GM12878 (cell line): ENCODE data around the gene AGBL5. TPM values are rescaled to one million over a fixed set of nuclear protein-coding genes. Genes with fewer than 3 reads are reported as not detected.

Experiments used
- ATAC-seq: fragments of 200-7000 bp; cut with Tn5 transposase; 3 replicates; pipeline ENCODE4 v1.9.1; 2020; ENCODE audit warnings: mild to moderate bottlenecking, moderate library complexity
- BruUV-seq: library from RNA; stranded (reverse); fragments of 400-500 nt; replicated peaks from 2 replicates; lab custom pipeline; 2021; lab: Mats Ljungman, UMichigan
- CTCF ChIA-PET: fragments of 300-600 bp; sonication (Branson Sonifier 250); formaldehyde crosslinking; extraction: SDS; loops from one replicate; lab custom pipeline; 2021; ENCODE audit warnings: inconsistent platforms; lab: Yijun Ruan, JAX
- POLR2A ChIA-PET: fragments of 350-600 bp; formaldehyde crosslinking; extraction: SDS; loops from one replicate; lab custom pipeline; 2021; ENCODE audit warnings: inconsistent platforms; lab: Charles Lee
- RAD21 ChIA-PET: fragments of 300-600 bp; sonication (Branson Sonifier 250); formaldehyde crosslinking; loops from one replicate; lab custom pipeline; 2023; ENCODE audit warnings: antibody characterized with exemption; ENCODE audit not compliant: unreplicated experiment; lab: Charles Lee
- SMC1A ChIA-PET: fragments of 300-600 bp; sonication (Branson Sonifier 250); formaldehyde crosslinking; loops from one replicate; lab custom pipeline; 2023; ENCODE audit not compliant: unreplicated experiment, uncharacterized antibody; lab: Charles Lee
- DNase-seq: peaks from one replicate; pipeline ENCODE4 v3.0.0-alpha.2; 2011; ENCODE audit warnings: low read depth, low spot score
- FAIRE-seq: peaks from 3 replicates; lab custom pipeline; 2011; peaks lifted over from hg19 to GRCh38; lab: Jason Lieb, UNC
- H2AFZ ChIP-seq: 2 replicates; pipeline ENCODE4 v1.6.0; 2011; ENCODE audit warnings: low read depth, low read length, control low read depth; ENCODE audit not compliant: control insufficient read depth
- H3K27ac ChIP-seq: 2 replicates; pipeline ENCODE4 v1.5.1; 2011; ENCODE audit warnings: control low read depth; ENCODE audit not compliant: control insufficient read depth, insufficient read depth
- H3K27me3 ChIP-seq, 2 experiments: replicated peaks in 1 of 2; 2 replicates each; pipeline versions ENCODE4 v1.6.0 to v1.6.1; 2011; ENCODE audit warnings: low read length in 1 of 2; ENCODE audit not compliant: control insufficient read depth in 2 of 2, insufficient read depth in 2 of 2
- H3K36me3 ChIP-seq, 2 experiments: 2 replicates each; pipeline ENCODE4 v1.5.1; 2011; ENCODE audit warnings: low read length in 1 of 2; ENCODE audit not compliant: control insufficient read depth in 2 of 2, insufficient read depth in 2 of 2
- H3K4me1 ChIP-seq: 2 replicates; pipeline ENCODE4 v1.6.1; 2011; ENCODE audit warnings: mild to moderate bottlenecking, low read length, moderate library complexity, mixed read lengths; ENCODE audit not compliant: control insufficient read depth, insufficient read depth
- H3K4me2 ChIP-seq: 2 replicates; pipeline ENCODE4 v1.6.0; 2011; ENCODE audit warnings: control low read depth; ENCODE audit not compliant: control insufficient read depth, insufficient read depth
- H3K4me3 ChIP-seq: fragments of 200-600 bp; sonication (generic); 2 replicates; pipeline ENCODE4 v1.5.1; 2016
- H3K79me2 ChIP-seq: 2 replicates; pipeline ENCODE4 v1.6.0; 2011; ENCODE audit warnings: low read length; ENCODE audit not compliant: control insufficient read depth, insufficient read depth
- H3K9ac ChIP-seq: 2 replicates; pipeline ENCODE4 v1.8.0; 2011; ENCODE audit warnings: low read length, control low read depth, mixed read lengths; ENCODE audit not compliant: control insufficient read depth, insufficient read depth
- H3K9me3 ChIP-seq: replicated peaks from 3 replicates; pipeline ENCODE4 v1.5.1; 2011; ENCODE audit warnings: mild to moderate bottlenecking, low read length; ENCODE audit not compliant: control insufficient read depth, insufficient read depth
- H4K20me1 ChIP-seq: 2 replicates; pipeline ENCODE4 v1.6.0; 2011; ENCODE audit not compliant: control insufficient read depth, insufficient read depth
- BCLAF1 ChIP-seq: fragments of 450-650 bp; IDR thresholded peaks from 2 replicates; pipeline ENCODE4 v1.6.1; 2017; ENCODE audit warnings: antibody characterized with exemption, mild to moderate bottlenecking, moderate library complexity
- BMI1 ChIP-seq: fragments of 450-650 bp; IDR thresholded peaks from 2 replicates; pipeline ENCODE4 v1.6.1; 2016; ENCODE audit warnings: mild to moderate bottlenecking, moderate library complexity, borderline replicate concordance
- CBX3 ChIP-seq: fragments of 200-600 bp; sonication (generic); IDR thresholded peaks from 2 replicates; pipeline ENCODE4 v1.6.1; 2016; ENCODE audit warnings: low read depth, borderline replicate concordance
- CHD4 ChIP-seq: fragments of 200-600 bp; sonication (generic); IDR thresholded peaks from 2 replicates; pipeline ENCODE4 v1.6.1; 2016; ENCODE audit warnings: mild to moderate bottlenecking
- ESRRA ChIP-seq: IDR thresholded peaks from 2 replicates; pipeline ENCODE4 v1.6.1; 2012; ENCODE audit warnings: mild to moderate bottlenecking, low read length, improper control_type of control experiment
- FOS ChIP-seq: IDR thresholded peaks from 3 replicates; pipeline ENCODE4 v1.6.1; 2011; ENCODE audit warnings: borderline replicate concordance; ENCODE audit not compliant: insufficient read length; ENCODE audit errors: extremely low read depth
- GABPA ChIP-seq: IDR thresholded peaks from 2 replicates; pipeline ENCODE4 v1.6.1; 2014; ENCODE audit warnings: antibody characterized with exemption, low read depth, mild to moderate bottlenecking, inconsistent platforms
- KDM1A ChIP-seq: fragments of 200-600 bp; sonication (generic); IDR thresholded peaks from 2 replicates; pipeline ENCODE4 v1.6.1; 2016; ENCODE audit warnings: borderline replicate concordance
- RAD21 ChIP-seq: IDR thresholded peaks from 2 replicates; pipeline ENCODE4 v1.6.1; 2011; ENCODE audit warnings: mild to moderate bottlenecking, low read depth, low read length, moderate library complexity; ENCODE audit not compliant: insufficient read depth
- RCOR1 ChIP-seq: conservative IDR thresholded peaks from 2 replicates; pipeline ENCODE4 v1.6.1; 2012; ENCODE audit warnings: low read depth, low read length, improper control_type of control experiment
- SMAD1 ChIP-seq: fragments of 450-650 bp; IDR thresholded peaks from 2 replicates; pipeline ENCODE4 v1.6.1; 2018; ENCODE audit warnings: mild to moderate bottlenecking, low read depth; ENCODE audit not compliant: partially characterized antibody
- SMARCA5 ChIP-seq: fragments of 450-650 bp; IDR thresholded peaks from 2 replicates; pipeline ENCODE4 v1.6.1; 2017; ENCODE audit warnings: mild to moderate bottlenecking
- SPI1 ChIP-seq: IDR thresholded peaks from 2 replicates; pipeline ENCODE4 v1.6.1; 2011; ENCODE audit warnings: low read depth, mild to moderate bottlenecking, low read length, moderate library complexity, borderline replicate concordance; ENCODE audit not compliant: insufficient read depth
- SREBF1 ChIP-seq: IDR thresholded peaks from 2 replicates; pipeline ENCODE4 v1.6.1; 2012; ENCODE audit warnings: mild to moderate bottlenecking, low read length
- SUPT20H ChIP-seq: IDR thresholded peaks from 2 replicates; pipeline ENCODE4 v1.6.1; 2011; ENCODE audit warnings: low read depth, mild to moderate bottlenecking, low read length, moderate library complexity, borderline replicate concordance; ENCODE audit not compliant: control insufficient read depth
- ZNF207 ChIP-seq: fragments of 450-650 bp; IDR thresholded peaks from 2 replicates; pipeline ENCODE4 v1.6.1; 2014; ENCODE audit warnings: antibody characterized with exemption, mild to moderate bottlenecking, borderline replicate concordance
- WGBS: methylation state at CpG from one replicate; pipeline ENCODE4 v1.1.6; 2016; ENCODE audit warnings: low lambda C conversion rate; ENCODE audit not compliant: insufficient replicate concordance, insufficient coverage; ENCODE audit errors: missing lambda C conversion rate; 5-methylcytosine and 5-hydroxymethylcytosine counted together
- in situ Hi-C: fragments of 300-500 bp; cut with MboI; formaldehyde crosslinking; loops from 9 replicates; pipeline ENCODE4 v1.14.3; 2018; ENCODE audit warnings: mixed read lengths
- intact Hi-C: fragments of 100-400 bp; cut with micrococcal nuclease; formaldehyde crosslinking; loops from one replicate; pipeline ENCODE4 v1.14.2; 2022; ENCODE audit not compliant: unreplicated experiment
- polyA plus RNA-seq, 11 experiments: library from polyadenylated mRNA; depleted of rRNA in 4 of 11; unstranded in 6 of 11; stranded (reverse) in 5 of 11; fragments of >200 nt; fragmentation: Nextera tagmentation in 4 of 11; fragmentation: Illumina TruSeq in 1 of 11; extraction: Ambion mirVana in 4 of 11; extraction: Trizol in 1 of 11; gene quantifications; 1 replicate in 1 of 11; 2 replicates in 10 of 11; pipeline versions ENCODE4 v1.2.1 to v1.2.3, GENCODE V29; 2011 to 2016; ENCODE audit warnings: inconsistent platforms in 2 of 11, missing spikeins in 2 of 11, low read depth in 1 of 11
- total RNA-seq, 4 experiments: library from RNA; depleted of rRNA in 3 of 4; stranded (reverse); fragments of >200 nt in 3 of 4; fragmentation: Illumina TruSeq in 1 of 4; extraction: Trizol in 1 of 4; gene quantifications; 2 replicates each; pipeline versions ENCODE4 v1.2.1 to v1.2.3, GENCODE V29; 2013 to 2021

AGBL5 gene
- total and polyA plus RNA-seq, 10 of the 15 experiments (the other 5 are each of a cell fraction or from before 2014, with no cell fraction given), result 1.9 to 28.5 (median 19.5) TPM

- ChIA-PET SMC1A (no interaction called here), RAD21 (interaction anchor here (2.2 kb wide), 1 partner anchor 52 kb away, joined by 8 read pairs; no protein-coding TSS in a partner anchor), CTCF (interaction anchor here (9.9 kb wide), 1 partner anchor 49 kb away, joined by 153 read pairs; the partner anchor contains the start of gene MAPRE3), POLR2A (no interaction called here)
- FAIRE-seq, result no peak
- Histone ChIP-seq H3K79me2 (no peaks in the 10 kb centered on the region), H3K27ac (no peak overlapping the region), H3K4me2 (no peak overlapping the region), H3K27me3 (no peaks in the 10 kb centered on the region), H3K9ac (no peak overlapping the region), H3K36me3 (no peaks in the 10 kb centered on the region; a peak in 1 of 4 replicates), H3K9me3 (no peaks in the 10 kb centered on the region), H4K20me1 (no peaks in the 10 kb centered on the region), H3K4me3 (no peak overlapping the region), H2AFZ (no peak overlapping the region), H3K4me1 (no peaks in the 10 kb centered on the region)
- DNase-seq, result no peak
- in situ Hi-C loops, result no loop called here
- no peak for ATAC-seq
- WGBS, result 61% methylated on average over 4 of the region's 4 CpGs
- no TSS peak for BruUV-seq
- intact Hi-C loops, result loop anchor here (10.0 kb wide), 1 partner anchor 169 kb away; the partner anchor contains the start of gene DPYSL5
- TF ChIP-seq BMI1, result no peak
- TF ChIP-seq SUPT20H, result no peak
- no peak for TF ChIP-seq SMAD1
- no peak for TF ChIP-seq SREBF1
- TF ChIP-seq FOS, result no peak
- TF ChIP-seq ZNF207, result no peak
- TF ChIP-seq ESRRA, result no peak
- TF ChIP-seq BCLAF1, result no peak
- TF ChIP-seq RAD21, result no peak
- no peak for TF ChIP-seq RCOR1
- no peak for TF ChIP-seq SPI1
- TF ChIP-seq CHD4, result no peak
- no peak for TF ChIP-seq SMARCA5
- no peak for TF ChIP-seq GABPA
- no peak for TF ChIP-seq CBX3
- no peak for TF ChIP-seq KDM1A
Observed at GRCh38 chr2:27013738-27014137, 37.7 kb upstream of the AGBL5 start.
